ENCODE data around the gene FABP6. TPM values are rescaled to one million over a fixed set of nuclear protein-coding genes. Genes with fewer than 3 reads are reported as not detected.

The FABP6 gene
- total and polyA plus RNA-seq, 8 donors = not detected

- WGBS, 2 donors = 38 to 52% methylated on average over 4 of the region's 4 CpGs
Observed at GRCh38 chr5:160270704-160271103, 41.4 kb downstream of the FABP6 start.

DNA sequence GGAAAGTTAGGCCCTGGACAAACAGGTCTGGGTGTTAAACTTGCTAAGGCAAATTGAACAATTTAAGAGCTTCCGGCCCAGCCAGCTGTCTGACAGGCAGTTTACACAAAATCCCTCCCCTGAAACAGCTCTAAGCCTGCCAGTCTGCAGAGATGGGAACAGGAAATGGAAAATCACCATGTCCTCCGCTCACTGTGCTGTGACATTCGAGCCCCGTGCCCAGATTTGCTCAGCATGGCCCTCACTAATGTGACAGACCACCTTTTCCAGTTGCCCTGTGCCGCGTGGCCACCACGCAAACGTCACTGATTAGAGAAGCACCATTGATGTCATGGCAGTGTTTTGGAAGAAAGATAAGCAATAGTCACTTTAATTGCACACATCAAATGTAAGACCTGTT, 42.1 kb downstream of the FABP6 start:
- WGBS, 2 donors = 62 to 75% methylated on average over 8 of the region's 8 CpGs
- intact Hi-C loops (cut with DNase I) = no loop called here
- no peak overlapping the region for H3K27ac ChIP-seq
- no peaks in the 10 kb centered on the region for H3K9me3 ChIP-seq
- H3K4me3 ChIP-seq = no peak overlapping the region
- no peaks in the 10 kb centered on the region for H3K27me3 ChIP-seq
- peaks cover 0 to 2% (median 0%) of the 10 kb centered on the region in 3 donors for H3K4me1 ChIP-seq
- TF ChIP-seq, protein P1, sequence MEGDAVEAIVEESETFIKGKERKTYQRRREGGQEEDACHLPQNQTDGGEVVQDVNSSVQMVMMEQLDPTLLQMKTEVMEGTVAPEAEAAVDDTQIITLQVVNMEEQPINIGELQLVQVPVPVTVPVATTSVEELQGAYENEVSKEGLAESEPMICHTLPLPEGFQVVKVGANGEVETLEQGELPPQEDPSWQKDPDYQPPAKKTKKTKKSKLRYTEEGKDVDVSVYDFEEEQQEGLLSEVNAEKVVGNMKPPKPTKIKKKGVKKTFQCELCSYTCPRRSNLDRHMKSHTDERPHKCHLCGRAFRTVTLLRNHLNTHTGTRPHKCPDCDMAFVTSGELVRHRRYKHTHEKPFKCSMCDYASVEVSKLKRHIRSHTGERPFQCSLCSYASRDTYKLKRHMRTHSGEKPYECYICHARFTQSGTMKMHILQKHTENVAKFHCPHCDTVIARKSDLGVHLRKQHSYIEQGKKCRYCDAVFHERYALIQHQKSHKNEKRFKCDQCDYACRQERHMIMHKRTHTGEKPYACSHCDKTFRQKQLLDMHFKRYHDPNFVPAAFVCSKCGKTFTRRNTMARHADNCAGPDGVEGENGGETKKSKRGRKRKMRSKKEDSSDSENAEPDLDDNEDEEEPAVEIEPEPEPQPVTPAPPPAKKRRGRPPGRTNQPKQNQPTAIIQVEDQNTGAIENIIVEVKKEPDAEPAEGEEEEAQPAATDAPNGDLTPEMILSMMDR (IDR thresholded peaks at IDR 0.05) = no peak
- no peak for DNase-seq
- no peaks in the 10 kb centered on the region for H3K36me3 ChIP-seq
- no peak for FAIRE-seq
- ATAC-seq = peak in 2 of 4 donors; percentile 31 to 61

More at GRCh38 chr5:160270704-160271103, 41.4 kb downstream of the FABP6 start:
- ATAC-seq = no peak
- DNase-seq = no peak
- Histone ChIP-seq H3K36me3 (no peaks in the 10 kb centered on the region), H3K9me3 (no peaks in the 10 kb centered on the region), H3K27me3 (no peaks in the 10 kb centered on the region), H3K4me3 (no peak overlapping the region), H3K27ac (no peak overlapping the region), H3K4me1 (peaks cover 0 to 2% (median 0%) of the 10 kb centered on the region in 3 donors)
- TF ChIP-seq, protein P1 (IDR thresholded peaks at IDR 0.05) = no peak
- intact Hi-C loops (cut with DNase I) = no loop called here
- no peak for FAIRE-seq

DNA sequence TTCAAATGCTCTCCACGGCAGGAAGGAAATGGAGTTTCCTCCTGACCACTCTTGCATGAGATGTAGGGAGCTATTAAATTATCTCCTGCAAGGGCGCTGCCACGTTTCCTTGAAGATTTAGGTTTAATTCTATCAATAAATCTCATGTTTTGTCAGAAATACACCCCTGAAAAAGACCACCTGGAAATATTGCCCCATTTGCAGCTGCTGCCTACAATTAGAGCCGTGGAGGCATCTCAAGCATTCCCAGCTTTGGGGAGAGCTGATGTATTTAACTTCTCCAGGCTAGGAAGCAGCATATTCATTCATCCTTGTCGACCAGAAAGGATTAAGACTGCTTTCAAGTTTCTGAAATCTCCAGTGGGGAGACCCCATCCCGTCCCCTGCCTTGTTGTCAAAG, 42.5 kb downstream of the FABP6 start:
- WGBS, 2 donors = 66 to 70% methylated on average over 6 of the region's 6 CpGs
- Histone ChIP-seq H3K4me3 (no peak overlapping the region), H3K27ac (no peak overlapping the region), H3K9me3 (no peaks in the 10 kb centered on the region), H3K4me1 (peaks cover 0 to 2% (median 0%) of the 10 kb centered on the region in 3 donors), H3K27me3 (no peaks in the 10 kb centered on the region), H3K36me3 (no peaks in the 10 kb centered on the region)
- intact Hi-C loops (cut with DNase I) = no loop called here
- DNase-seq (no peak), FAIRE-seq (no peak), ATAC-seq (no peak)
- TF ChIP-seq, protein P1 (IDR thresholded peaks at IDR 0.05) = no peak

DNA sequence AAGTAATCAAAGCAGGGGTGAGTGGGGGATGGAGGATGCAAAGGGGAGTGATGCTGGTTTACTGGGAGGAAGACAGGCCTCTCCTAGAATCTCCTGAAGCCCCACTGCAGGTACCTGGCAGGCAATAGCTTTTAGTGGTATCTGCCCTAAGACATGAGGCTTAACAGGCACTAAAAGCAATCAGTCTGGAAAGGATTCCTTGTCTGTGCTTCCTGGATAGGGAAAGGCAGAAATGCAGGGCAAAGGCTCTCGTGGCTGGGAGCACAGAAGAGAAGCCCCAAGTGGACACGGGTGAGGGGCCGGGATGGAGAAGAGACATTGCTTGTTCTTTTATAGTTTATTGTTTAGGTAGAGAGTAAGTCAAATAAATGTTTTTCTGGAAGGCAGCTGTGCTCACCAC, 43.0 kb downstream of the FABP6 start:
- TF ChIP-seq, protein P1 (IDR thresholded peaks at IDR 0.05) = no peak
- no peak for FAIRE-seq
- no peak for ATAC-seq
- Histone ChIP-seq H3K9me3 (no peaks in the 10 kb centered on the region), H3K27me3 (no peaks in the 10 kb centered on the region), H3K27ac (no peak overlapping the region), H3K4me1 (peaks cover 0 to 2% (median 0%) of the 10 kb centered on the region in 3 donors), H3K4me3 (no peak overlapping the region), H3K36me3 (no peaks in the 10 kb centered on the region)
- WGBS, 2 donors = 78 to 79% methylated on average over 3 of the region's 3 CpGs
- no peak for DNase-seq
- intact Hi-C loops (cut with DNase I) = no loop called here

GRCh38 chr5:160272889-160273288, 43.6 kb downstream of the FABP6 start:
- no peak overlapping the region for H3K27ac ChIP-seq

More at GRCh38 chr5:160272889-160273288, 43.6 kb downstream of the FABP6 start:
- Histone ChIP-seq H3K36me3 (no peaks in the 10 kb centered on the region), H3K9me3 (no peaks in the 10 kb centered on the region), H3K4me3 (no peak overlapping the region), H3K4me1 (peaks cover 0 to 2% (median 0%) of the 10 kb centered on the region in 3 donors), H3K27me3 (no peaks in the 10 kb centered on the region)
- ATAC-seq = no peak
- TF ChIP-seq, protein P1 (IDR thresholded peaks at IDR 0.05) = no peak
- FAIRE-seq = no peak
- intact Hi-C loops (cut with DNase I) = no loop called here
- WGBS, 2 donors = 92 to 93% methylated on average over 2 of the region's 2 CpGs
- DNase-seq = no peak

Data from pancreas (tissue), 10 donors.